ENCODE results near the gene CHRDL2.

DNA sequence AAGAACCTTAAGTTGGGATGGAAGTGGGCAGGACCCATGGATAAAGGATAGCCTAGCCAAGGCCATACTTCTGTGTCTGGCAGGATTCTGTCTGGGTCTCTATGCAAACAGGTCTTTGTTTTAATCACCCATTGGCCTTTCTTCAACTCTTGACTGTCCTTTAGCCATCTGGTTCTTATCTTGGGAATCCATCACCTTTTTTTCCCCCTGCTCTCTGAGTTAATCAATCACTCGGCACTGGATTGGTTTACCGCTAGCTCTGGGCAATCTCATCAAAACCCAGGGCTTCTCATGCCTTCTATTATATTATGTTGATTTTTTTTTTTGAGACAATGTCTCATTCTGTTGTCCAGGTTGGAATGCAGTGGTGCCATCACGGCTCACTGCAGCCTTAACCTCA is 15.6 kb upstream of the CHRDL2 start:
- TF ChIP-seq, protein P1, sequence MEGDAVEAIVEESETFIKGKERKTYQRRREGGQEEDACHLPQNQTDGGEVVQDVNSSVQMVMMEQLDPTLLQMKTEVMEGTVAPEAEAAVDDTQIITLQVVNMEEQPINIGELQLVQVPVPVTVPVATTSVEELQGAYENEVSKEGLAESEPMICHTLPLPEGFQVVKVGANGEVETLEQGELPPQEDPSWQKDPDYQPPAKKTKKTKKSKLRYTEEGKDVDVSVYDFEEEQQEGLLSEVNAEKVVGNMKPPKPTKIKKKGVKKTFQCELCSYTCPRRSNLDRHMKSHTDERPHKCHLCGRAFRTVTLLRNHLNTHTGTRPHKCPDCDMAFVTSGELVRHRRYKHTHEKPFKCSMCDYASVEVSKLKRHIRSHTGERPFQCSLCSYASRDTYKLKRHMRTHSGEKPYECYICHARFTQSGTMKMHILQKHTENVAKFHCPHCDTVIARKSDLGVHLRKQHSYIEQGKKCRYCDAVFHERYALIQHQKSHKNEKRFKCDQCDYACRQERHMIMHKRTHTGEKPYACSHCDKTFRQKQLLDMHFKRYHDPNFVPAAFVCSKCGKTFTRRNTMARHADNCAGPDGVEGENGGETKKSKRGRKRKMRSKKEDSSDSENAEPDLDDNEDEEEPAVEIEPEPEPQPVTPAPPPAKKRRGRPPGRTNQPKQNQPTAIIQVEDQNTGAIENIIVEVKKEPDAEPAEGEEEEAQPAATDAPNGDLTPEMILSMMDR (conservative IDR thresholded peaks at IDR 0.05; ENCODE audit: low read depth, low read length): no peak
- TF ChIP-seq EZH2 (IDR thresholded peaks at IDR 0.05; ENCODE audit: borderline replicate concordance, low read depth, low read length, poor library complexity, severe bottlenecking): no peak

All from A673 (cell line).